ENCODE data around the gene MLNR. TPM values are rescaled to one million over a fixed set of nuclear protein-coding genes. Genes with fewer than 3 reads are reported as not detected.

The MLNR gene
- total RNA-seq, 1 donor from 2014 or later, result not detected

DNA sequence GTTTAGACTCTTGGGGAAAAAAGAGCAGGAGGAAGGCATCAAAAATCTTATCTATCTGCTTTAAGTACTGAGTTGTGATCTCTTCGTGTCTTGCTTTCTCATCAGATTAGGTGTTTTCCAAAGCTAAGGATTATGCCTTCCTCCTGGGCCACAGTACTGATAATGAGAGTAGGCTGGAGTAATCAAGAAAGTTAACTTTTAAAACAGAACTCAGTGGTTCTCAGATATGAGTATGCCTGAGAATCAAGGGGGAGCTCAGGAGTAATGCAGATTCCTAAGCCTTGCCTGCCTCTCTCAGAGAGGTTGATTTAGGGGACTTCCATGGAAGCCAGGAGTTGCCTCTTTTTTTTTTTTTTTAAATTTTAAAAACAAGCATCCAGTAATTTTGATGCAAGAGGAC lies 51.1 kb downstream of the MLNR start:
- DNase-seq (no peak), ATAC-seq (no peak)
- intact Hi-C loops (cut with DNase I), result no loop called here
- no peak overlapping the region for H3K27ac ChIP-seq
- H3K4me3 ChIP-seq, result no peak overlapping the region
- no peaks in the 10 kb centered on the region for H3K27me3 ChIP-seq
- no peaks in the 10 kb centered on the region for H3K9me3 ChIP-seq
- no peaks in the 10 kb centered on the region for H3K4me1 ChIP-seq
- peaks cover 6% of the 10 kb centered on the region for H3K36me3 ChIP-seq
- TF ChIP-seq, protein P1, sequence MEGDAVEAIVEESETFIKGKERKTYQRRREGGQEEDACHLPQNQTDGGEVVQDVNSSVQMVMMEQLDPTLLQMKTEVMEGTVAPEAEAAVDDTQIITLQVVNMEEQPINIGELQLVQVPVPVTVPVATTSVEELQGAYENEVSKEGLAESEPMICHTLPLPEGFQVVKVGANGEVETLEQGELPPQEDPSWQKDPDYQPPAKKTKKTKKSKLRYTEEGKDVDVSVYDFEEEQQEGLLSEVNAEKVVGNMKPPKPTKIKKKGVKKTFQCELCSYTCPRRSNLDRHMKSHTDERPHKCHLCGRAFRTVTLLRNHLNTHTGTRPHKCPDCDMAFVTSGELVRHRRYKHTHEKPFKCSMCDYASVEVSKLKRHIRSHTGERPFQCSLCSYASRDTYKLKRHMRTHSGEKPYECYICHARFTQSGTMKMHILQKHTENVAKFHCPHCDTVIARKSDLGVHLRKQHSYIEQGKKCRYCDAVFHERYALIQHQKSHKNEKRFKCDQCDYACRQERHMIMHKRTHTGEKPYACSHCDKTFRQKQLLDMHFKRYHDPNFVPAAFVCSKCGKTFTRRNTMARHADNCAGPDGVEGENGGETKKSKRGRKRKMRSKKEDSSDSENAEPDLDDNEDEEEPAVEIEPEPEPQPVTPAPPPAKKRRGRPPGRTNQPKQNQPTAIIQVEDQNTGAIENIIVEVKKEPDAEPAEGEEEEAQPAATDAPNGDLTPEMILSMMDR (IDR thresholded peaks at IDR 0.05), result no peak

Other genes starting within 250 kb of the MLNR start
- 59.0 TPM for gene FNDC3A, start 244.4 kb upstream of the MLNR start, total RNA-seq
- gene CDADC1, start 27.6 kb downstream of the MLNR start, total RNA-seq, result 13.8 TPM
- 18.0 TPM for gene CAB39L, start 223.7 kb downstream of the MLNR start, total RNA-seq
- 18.1 TPM for gene SETDB2, start 223.9 kb downstream of the MLNR start, total RNA-seq

Measured in upper lobe of right lung (tissue), 1 donor.